ENCODE results near the gene ZCCHC24.

GRCh38 chr10:79460687-79461086, 15.3 kb upstream of the ZCCHC24 start:
- TF ChIP-seq POLR2A (IDR thresholded peaks at IDR 0.05): no peak
- TF ChIP-seq, protein P1, sequence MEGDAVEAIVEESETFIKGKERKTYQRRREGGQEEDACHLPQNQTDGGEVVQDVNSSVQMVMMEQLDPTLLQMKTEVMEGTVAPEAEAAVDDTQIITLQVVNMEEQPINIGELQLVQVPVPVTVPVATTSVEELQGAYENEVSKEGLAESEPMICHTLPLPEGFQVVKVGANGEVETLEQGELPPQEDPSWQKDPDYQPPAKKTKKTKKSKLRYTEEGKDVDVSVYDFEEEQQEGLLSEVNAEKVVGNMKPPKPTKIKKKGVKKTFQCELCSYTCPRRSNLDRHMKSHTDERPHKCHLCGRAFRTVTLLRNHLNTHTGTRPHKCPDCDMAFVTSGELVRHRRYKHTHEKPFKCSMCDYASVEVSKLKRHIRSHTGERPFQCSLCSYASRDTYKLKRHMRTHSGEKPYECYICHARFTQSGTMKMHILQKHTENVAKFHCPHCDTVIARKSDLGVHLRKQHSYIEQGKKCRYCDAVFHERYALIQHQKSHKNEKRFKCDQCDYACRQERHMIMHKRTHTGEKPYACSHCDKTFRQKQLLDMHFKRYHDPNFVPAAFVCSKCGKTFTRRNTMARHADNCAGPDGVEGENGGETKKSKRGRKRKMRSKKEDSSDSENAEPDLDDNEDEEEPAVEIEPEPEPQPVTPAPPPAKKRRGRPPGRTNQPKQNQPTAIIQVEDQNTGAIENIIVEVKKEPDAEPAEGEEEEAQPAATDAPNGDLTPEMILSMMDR (IDR thresholded peaks at IDR 0.05): no peak
